Endometrial microvascular endothelial cells (primary cell): ENCODE measurements around the gene PRKAG2. TPM values are rescaled to one million over a fixed set of nuclear protein-coding genes. Genes with fewer than 3 reads are reported as not detected.

ENCODE experiments used
- in situ Hi-C: cut with HindIII; loops from 2 replicates; pipeline ENCODE4 v1.10.0; 2017; ENCODE audit warnings: low sequenced_read_pairs, low pct_unique_long_range_greater_than_20kb; ENCODE audit errors: inconsistent ontology term
- total RNA-seq: library from RNA; depleted of rRNA; stranded (reverse); fragments of >200 nt; gene quantifications from one replicate; pipeline ENCODE4 v1.2.3, GENCODE V29; 2015; ENCODE audit errors: inconsistent ontology term

The PRKAG2 gene
- total RNA-seq, 1 donor from 2014 or later: 67.1 TPM

- in situ Hi-C loops: no loop called here
Measured at GRCh38 chr7:151707105-151707469, 169.8 kb downstream of the PRKAG2 start.

DNA sequence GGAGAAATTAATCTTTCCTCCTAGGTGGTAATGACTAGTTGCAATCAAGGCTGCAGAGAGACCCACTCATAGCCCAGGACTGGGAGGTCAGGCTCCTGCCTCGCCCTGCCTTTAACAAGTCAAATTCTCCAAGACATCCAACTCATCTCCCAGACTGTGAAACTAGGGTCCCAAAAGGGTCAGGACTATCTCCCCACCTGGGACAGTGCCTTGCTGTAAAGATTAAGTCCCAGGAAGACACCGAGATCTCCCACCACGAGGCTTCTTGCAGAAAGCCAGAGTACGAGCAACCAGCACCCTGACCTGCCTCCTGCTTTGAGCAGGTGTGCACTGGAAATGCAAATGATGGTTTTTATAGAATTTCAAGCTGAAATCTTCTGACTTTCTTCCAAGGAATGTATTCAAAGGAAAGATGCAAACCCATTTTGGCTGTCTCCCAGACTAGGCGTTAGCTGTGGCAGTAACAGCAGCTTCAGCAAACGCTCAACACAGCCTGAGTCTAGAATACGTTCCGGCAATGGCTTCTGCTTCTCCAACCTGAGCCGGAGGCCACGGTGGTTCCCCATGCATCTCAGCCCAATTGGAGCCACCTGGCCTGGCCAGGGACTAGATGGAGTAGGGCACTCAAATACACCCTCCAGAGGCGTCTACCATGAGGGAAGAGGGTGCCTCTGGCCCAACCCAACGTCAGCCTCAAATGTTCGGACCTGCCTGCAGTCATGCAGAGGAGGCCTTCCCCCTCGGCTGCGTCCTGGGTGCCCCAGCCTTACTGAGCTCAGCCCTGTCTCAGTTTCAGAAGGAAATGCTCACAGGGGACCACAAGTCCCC, 170.4 kb downstream of the PRKAG2 start:
- in situ Hi-C loops: no loop called here

- in situ Hi-C loops: no loop called here
Measured at GRCh38 chr7:151705636-151706276, 171.2 kb downstream of the PRKAG2 start.

GRCh38 chr7:151704960-151705635, 171.8 kb downstream of the PRKAG2 start:
- in situ Hi-C loops: no loop called here

GRCh38 chr7:151704299-151704959, 172.5 kb downstream of the PRKAG2 start:
- in situ Hi-C loops: no loop called here

DNA sequence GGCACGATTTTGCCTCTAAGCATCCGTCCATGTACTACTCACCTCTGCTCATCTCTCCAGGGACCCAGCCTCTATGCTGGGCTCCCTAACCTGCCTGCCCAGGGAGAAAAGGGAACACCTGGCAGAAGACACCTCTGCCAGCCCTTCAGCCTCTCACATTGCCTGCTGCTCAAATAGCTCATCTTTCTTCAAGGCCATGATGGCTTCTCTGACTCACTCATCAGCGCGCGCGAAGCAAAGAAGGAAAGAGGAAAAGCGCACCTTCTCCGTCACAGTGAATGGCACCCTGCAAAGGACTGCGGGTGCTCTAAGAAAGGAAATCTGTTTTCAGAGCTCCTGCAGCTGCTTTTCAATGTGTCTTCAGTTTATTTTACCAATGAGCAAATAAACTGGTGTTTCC, 174.0 kb downstream of the PRKAG2 start:
- in situ Hi-C loops: no loop called here

DNA sequence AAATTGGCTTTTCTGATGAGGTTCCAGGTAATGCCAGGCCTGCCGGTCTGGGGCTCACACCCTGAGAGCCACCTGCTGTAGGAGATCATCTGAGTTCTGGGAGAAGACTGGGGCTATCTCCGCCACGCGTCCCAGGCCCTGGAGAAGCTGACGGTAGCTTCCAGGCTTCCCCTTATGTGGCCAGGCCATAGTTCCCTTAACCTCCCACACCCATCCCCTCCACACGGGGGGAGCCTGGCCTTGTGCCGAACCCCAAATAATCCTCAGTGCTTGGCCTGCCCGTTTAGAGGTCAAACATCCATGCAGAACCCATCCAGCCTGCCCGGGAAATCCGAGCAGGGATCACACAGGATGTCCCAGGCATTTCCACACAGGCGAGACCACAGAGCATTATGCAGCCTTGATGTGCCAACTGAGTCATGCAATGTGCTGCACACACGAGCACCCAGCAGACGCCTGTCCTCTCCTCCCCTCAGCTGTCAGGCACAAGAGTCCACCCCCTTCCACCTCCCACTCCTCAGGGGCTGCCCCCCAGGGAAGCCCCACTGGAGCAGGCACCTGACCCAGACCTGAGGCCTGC, 176.2 kb downstream of the PRKAG2 start:
- in situ Hi-C loops: no loop called here

GRCh38 chr7:151699928-151700319, 177.0 kb downstream of the PRKAG2 start:
- in situ Hi-C loops: no loop called here

DNA sequence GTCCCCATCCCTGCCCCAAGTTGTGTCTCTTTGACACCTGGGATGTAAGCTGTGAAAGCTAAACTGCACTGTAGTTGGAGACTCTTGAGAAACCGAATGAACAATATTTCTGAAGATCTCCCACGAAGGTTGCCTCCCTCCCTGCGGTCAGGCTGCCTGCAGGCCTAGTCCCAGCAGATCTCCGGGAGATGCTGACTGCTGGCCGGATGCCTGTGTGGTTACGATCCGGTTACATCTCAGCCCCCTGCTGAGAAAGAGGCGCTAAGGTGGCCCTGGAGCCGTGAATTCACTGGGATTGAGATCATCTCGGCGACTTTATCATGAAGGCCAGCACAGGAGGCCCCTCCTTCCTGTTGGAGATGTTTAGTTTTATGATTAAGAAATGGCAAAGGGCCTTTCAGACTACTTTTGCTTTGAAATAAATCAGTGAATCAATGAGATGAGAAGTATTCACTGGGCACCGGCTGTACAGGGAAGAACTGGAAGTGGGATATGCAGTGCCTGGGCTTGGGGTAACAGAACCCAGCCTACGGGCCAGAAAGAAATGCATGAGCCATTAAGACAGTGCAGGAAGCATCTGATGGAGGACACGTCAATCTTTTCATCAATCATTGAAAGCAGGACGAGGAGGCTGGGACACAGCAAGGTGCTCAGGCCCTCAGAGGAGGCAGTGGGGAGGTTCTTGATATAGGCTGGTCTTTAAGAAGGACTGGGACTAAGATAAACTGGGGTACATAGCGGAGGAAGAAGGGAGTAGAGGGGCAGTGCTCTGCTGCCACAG, 177.6 kb downstream of the PRKAG2 start:
- in situ Hi-C loops: no loop called here

- in situ Hi-C loops: no loop called here
Measured at GRCh38 chr7:151697942-151698341, 179.0 kb downstream of the PRKAG2 start.

- in situ Hi-C loops: no loop called here
Measured at GRCh38 chr7:151697515-151697895, 179.4 kb downstream of the PRKAG2 start.

DNA sequence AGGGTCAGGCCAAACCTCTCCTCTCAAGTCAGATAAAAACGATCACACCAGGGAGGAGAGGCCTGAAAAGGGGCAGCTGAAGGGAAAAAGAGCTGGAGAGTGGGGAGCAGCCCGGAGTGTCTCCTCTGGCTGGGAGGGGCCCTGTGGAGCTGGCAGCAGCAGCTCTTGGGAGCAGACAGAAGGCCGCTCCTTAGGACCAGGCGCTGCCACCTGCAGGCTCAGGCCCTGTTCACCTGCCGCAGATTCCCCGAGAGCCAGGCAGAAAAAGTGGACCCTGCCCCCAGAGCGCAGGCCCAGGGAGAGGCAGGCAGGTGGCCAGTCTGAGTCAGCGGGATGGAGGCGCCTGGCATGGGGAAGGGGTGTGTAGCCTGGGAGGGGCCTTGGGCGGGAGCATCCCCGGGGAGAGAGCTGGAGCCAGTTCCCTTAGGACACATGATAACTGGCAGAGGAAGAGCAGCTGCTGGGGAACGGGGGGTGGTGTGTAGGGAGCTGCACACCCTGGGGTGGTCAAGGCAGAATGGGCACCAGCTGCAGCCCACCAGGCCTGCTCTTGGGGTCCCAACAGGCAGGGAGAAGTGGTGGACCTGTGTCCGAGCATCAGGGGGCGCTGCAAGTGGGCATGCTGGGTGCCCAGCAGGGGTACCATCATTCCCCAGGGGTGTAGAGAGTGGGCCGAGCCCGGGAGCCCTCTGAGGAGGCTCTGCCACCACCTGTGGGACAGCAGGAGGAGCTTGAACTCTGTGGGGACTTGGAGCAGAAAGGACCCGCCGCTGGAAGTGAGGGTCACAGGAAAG, 180.0 kb downstream of the PRKAG2 start:
- in situ Hi-C loops: no loop called here

DNA sequence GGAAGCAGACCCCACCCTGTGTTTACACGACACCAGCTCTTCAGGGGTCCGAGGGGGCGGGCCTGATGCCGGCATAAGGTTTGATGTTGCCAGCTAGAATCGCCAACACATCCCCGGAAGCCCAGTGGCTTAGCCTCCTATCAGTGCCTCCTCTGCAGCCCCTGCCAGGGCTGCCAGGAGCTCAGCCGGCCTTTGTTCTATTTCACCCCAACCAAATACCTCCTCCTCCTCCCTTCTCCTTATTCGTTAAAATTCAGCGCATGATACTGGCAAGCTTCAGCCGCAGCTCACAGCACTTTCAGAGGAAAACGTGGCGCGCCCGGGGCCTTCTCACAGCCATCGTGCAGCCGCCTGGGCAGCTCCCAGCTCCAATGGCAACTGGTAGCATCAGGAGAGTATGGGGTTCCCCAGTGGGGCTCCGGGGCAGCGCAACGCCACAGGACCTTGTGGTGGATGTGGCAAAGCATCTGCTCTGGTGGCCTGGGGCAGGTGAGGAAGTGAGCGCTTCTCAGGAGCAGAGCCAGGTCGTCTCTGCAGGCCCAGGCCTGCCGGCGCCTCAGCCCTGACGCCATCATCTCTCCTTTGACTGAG, 180.9 kb downstream of the PRKAG2 start:
- in situ Hi-C loops: no loop called here

- in situ Hi-C loops: no loop called here
Measured at GRCh38 chr7:151694828-151695580, 181.9 kb downstream of the PRKAG2 start.

DNA sequence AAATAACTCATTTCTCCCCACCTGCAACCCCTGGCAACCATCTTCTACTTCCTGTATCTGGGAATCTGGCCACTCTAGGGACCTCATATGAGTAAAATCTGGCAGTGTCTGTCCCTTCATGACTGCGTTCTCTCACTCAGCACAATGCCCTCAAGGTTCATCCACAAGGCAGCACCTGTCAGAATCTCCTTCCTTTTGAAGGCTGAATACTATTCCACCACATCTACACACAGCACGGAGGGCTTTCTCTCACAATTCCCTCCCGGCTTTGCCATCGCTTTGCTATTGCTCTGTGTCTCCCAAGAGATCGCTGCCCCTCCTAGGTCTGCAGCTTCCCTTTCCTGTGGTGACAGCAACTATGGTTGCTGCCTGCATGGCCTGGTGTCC, 182.5 kb downstream of the PRKAG2 start:
- in situ Hi-C loops: no loop called here

- in situ Hi-C loops: no loop called here
Measured at GRCh38 chr7:151693140-151693539, 183.8 kb downstream of the PRKAG2 start.

DNA sequence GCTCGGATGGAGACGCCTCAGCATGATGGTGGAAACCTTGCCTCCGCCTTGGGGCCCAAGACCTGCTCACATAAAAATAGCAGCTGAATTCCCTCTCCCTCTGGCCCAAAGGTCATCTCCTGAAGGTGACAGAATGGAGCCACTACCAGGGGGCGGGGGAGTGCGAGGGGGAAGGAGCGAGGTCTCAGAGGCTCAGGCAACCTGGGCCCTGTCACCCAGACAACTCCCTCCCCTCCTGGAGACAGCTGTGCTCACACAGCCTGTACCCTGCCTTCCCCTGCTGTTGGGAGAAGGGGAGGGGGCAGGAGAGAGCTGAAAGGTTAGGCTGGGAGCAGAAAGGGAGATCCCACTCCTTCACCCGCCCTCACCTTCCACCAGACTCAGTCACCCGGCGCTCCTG, 184.2 kb downstream of the PRKAG2 start:
- in situ Hi-C loops: no loop called here
